Activated T-cell treated with anti-CD3 and anti-CD28 coated beads, Interleukin-2, amount 50 U/mL, for 72 hours (primary cell): ENCODE data around the gene CARD14. TPM values are rescaled to one million over a fixed set of nuclear protein-coding genes. Genes with fewer than 3 reads are reported as not detected.

Source experiments
- ATAC-seq, 2 donors: fragments of 150-1000 bp; cut with Tn5 transposase; replicated peaks in 1 of 2; 2 replicates each; pipeline ENCODE4 v1.10.0; 2021; ENCODE audit warnings: moderate library complexity in 2 of 2, mild to moderate bottlenecking in 1 of 2
- DNase-seq, 2 donors: peaks; one replicate each; pipeline ENCODE4 v3.0.0; 2021 to 2022; ENCODE audit warnings: mixed read lengths in 1 of 2
- H3K27ac Mint-ChIP-seq: one replicate; pipeline ENCODE4 v1.8.0; 2022; ENCODE audit warnings: mild to moderate bottlenecking, moderate library complexity, mixed read lengths
- H3K27me3 Mint-ChIP-seq: one replicate; pipeline ENCODE4 v1.8.0; 2022; ENCODE audit warnings: low read depth, mixed read lengths
- H3K36me3 Mint-ChIP-seq, 2 donors: one replicate each; pipeline ENCODE4 v1.8.0; 2022; ENCODE audit warnings: mixed read lengths in 2 of 2, mild to moderate bottlenecking in 1 of 2; ENCODE audit not compliant: insufficient read depth in 2 of 2
- H3K4me1 Mint-ChIP-seq: one replicate; pipeline ENCODE4 v1.8.0; 2022; ENCODE audit warnings: low read depth, mixed read lengths
- H3K4me3 Mint-ChIP-seq, 2 donors: one replicate each; pipeline ENCODE4 v1.8.0; 2022; ENCODE audit warnings: mild to moderate bottlenecking in 2 of 2, mixed read lengths in 2 of 2, moderate library complexity in 2 of 2
- H3K9me3 Mint-ChIP-seq, 2 donors: one replicate each; pipeline ENCODE4 v1.8.0; 2022; ENCODE audit warnings: mixed read lengths in 2 of 2
- total RNA-seq, 2 donors: library from RNA; stranded (reverse); gene quantifications; one replicate each; pipeline ENCODE4 v1.2.3, GENCODE V29; 2022

Gene CARD14
- total RNA-seq, 2 donors from 2014 or later: 0.39 TPM; not detected in 1

DNA sequence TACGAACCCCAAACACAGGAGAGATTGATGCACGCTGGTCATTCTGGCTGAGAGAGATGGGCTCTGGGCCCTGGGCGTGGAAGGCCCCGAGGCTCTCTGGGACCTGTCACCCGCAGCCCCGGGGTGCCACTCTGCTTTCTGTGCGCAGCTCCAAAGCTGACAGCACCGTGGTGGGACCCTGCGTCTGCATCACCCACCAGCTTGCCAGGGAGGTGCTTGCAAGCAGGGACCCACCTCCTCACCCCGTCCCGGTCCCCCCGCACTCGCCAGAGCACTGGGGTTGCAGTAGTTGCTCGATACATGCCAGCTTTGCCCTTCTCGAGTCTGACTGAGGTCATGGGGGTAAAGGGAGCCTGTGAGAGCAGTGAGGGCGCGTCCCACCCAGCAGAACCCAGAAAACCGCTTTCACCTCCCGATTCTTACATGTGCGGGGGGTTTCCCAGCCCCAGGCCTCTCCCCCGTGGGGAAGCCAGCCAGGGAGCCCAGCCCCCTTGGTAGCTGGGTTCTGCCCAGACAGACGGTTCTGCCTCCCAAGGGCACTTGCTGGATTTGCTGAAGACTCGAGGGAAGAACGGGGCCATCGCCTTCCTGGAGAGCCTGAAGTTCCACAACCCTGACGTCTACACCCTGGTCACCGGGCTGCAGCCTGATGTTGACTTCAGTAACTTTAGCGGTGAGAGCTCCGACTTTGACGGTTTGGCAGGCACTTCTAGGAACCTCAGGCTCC lies 12.5 kb downstream of the CARD14 start:
- no peak for ATAC-seq
- no peak overlapping the region for H3K27ac Mint-ChIP-seq
- H3K4me3 Mint-ChIP-seq: no peak overlapping the region
- no peaks in the 10 kb centered on the region for H3K36me3 Mint-ChIP-seq
- H3K9me3 Mint-ChIP-seq: no peaks in the 10 kb centered on the region
- no peaks in the 10 kb centered on the region for H3K4me1 Mint-ChIP-seq
- H3K27me3 Mint-ChIP-seq: no peaks in the 10 kb centered on the region
- DNase-seq: no peak

DNA sequence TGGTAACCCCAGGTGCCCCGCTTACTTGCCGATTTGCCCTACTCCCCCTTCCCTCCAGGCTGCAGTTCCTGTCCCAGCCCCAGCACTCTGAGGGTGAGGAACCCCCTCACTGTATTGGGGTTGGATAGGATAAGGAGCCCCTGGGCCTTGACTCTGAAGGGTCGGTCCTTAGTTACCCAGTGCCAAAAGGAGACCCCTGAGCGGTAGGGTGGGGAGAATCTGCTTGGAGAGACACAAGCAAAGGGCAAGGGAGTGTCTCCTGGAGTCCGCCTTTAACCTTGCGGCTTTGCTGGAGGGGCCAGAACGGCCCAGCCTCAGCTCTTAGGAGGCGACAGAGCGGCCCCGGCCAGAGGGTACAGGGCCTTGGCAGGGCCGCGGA lies 13.0 kb downstream of the CARD14 start:
- Mint-ChIP-seq H3K4me3 (no peak overlapping the region), H3K27ac (no peak overlapping the region), H3K36me3 (no peaks in the 10 kb centered on the region), H3K27me3 (no peaks in the 10 kb centered on the region), H3K9me3 (no peaks in the 10 kb centered on the region), H3K4me1 (no peaks in the 10 kb centered on the region)
- DNase-seq (no peak), ATAC-seq (no peak)

DNA sequence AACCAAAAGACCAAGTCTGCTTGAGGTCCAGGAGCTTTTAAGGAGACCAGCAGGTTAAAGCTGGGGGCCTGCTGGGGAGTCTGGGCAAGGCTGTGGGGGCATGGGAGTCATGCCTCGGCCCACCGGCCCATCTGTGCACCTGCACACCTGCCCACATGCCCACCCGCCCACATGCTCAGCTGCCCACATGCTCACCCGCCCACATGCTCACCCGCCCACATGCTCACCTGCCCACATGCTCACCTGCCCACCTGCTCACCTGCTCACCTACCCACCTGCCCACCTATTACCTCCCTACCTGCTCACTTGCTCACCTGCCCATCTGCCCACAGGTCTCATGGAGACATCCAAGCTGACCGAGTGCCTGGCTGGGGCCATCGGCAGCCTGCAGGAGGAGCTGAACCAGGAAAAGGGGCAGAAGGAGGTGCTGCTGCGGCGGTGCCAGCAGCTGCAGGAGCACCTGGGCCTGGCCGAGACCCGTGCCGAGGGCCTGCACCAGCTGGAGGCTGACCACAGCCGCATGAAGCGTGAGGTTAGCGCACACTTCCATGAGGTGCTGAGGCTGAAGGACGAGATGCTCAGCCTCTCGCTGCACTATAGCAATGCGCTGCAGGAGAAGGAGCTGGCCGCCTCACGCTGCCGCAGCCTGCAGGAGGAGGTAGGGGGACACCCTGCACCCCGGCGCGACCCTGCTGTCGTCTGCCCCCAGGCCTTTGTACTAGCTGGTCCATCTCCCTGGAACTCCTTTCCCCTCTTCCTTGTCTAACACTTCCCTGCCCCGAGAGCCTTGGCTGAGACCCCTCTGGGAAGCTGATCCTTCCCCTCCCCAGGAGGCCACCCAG lies 14.0 kb downstream of the CARD14 start:
- Mint-ChIP-seq H3K9me3 (no peaks in the 10 kb centered on the region), H3K27ac (no peak overlapping the region), H3K27me3 (no peaks in the 10 kb centered on the region), H3K36me3 (no peaks in the 10 kb centered on the region), H3K4me1 (peaks cover 8% of the 10 kb centered on the region), H3K4me3 (no peak overlapping the region)
- DNase-seq: no peak
- no peak for ATAC-seq

DNA sequence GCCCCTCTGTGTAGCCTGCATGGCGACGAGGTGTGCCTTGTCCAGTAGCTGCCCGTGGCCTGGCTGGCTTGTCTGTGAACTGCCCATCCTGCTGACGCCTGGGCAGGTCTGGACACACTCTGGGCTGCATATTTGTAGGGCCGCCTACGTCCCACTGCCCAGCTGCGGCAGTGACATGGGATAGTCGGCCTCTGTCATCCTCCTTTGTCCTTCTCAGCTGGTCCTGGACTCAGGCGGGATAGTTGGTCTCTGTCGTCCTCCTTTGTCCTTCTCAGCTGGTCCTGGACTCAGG lies 14.5 kb downstream of the CARD14 start:
- no peaks in the 10 kb centered on the region for H3K27me3 Mint-ChIP-seq
- H3K4me1 Mint-ChIP-seq: peaks cover 8% of the 10 kb centered on the region
- no peaks in the 10 kb centered on the region for H3K36me3 Mint-ChIP-seq
- DNase-seq: no peak
- no peak overlapping the region for H3K27ac Mint-ChIP-seq
- ATAC-seq: no peak
- no peaks in the 10 kb centered on the region for H3K9me3 Mint-ChIP-seq
- no peak overlapping the region for H3K4me3 Mint-ChIP-seq

- no peaks in the 10 kb centered on the region for H3K9me3 Mint-ChIP-seq
Measured at GRCh38 chr17:80185968-80186367, 16.1 kb downstream of the CARD14 start.

DNA sequence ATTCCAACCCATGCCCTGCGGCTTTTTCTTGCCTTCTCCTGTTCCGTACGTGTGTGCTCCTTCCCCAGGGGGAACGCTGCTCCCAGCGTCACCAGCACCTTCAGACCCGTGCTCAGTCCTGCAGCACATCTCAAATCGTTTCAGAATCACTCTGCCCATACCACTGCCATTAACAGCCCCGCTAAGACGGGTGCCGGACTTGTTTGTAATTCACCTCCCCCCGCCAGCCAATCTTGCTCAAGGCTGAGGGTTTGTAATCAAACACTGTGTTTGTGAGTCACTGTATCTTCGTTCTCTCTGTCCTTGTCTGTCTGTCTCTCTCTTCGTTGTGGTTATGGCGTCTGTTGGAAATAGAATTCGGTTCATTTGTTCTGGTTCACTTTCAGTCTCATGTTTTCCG lies 17.3 kb downstream of the CARD14 start:
- peaks cover 8% of the 10 kb centered on the region for H3K4me1 Mint-ChIP-seq
- DNase-seq (no peak), ATAC-seq (no peak)
- H3K27me3 Mint-ChIP-seq: no peaks in the 10 kb centered on the region
- H3K36me3 Mint-ChIP-seq: no peaks in the 10 kb centered on the region
- H3K9me3 Mint-ChIP-seq: no peaks in the 10 kb centered on the region
- H3K4me3 Mint-ChIP-seq: no peak overlapping the region
- H3K27ac Mint-ChIP-seq: no peak overlapping the region

More at GRCh38 chr17:80185968-80186367, 16.1 kb downstream of the CARD14 start:
- Mint-ChIP-seq H3K36me3 (no peaks in the 10 kb centered on the region), H3K27me3 (no peaks in the 10 kb centered on the region), H3K4me1 (peaks cover 8% of the 10 kb centered on the region), H3K4me3 (no peak overlapping the region), H3K27ac (no peak overlapping the region)
- no peak for ATAC-seq
- no peak for DNase-seq

DNA sequence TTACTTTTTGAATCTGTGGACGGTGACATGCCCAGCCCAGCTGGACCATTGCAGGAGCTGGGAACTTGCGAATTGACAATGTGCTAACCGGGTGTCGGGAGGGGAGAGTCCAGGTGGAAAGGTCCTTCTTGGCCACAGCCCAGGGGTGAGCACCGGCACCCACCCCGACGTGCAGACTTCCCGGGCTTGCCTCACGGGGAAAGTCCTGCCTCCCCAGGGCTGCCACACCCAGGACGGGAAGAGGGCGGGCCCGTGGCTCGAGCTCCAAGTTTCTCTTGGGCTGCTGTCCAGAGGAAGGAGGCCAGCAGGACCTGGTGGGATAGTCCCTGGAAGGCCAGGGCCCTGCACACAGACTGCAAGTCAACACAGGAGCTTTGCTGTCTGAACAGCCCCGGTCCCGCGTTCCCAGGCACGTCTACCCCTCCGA lies 17.7 kb downstream of the CARD14 start:
- ATAC-seq (no peak), DNase-seq (no peak)
- Mint-ChIP-seq H3K27ac (no peak overlapping the region), H3K9me3 (no peaks in the 10 kb centered on the region), H3K27me3 (no peaks in the 10 kb centered on the region), H3K4me3 (no peak overlapping the region), H3K4me1 (peaks cover 8% of the 10 kb centered on the region), H3K36me3 (no peaks in the 10 kb centered on the region)

DNA sequence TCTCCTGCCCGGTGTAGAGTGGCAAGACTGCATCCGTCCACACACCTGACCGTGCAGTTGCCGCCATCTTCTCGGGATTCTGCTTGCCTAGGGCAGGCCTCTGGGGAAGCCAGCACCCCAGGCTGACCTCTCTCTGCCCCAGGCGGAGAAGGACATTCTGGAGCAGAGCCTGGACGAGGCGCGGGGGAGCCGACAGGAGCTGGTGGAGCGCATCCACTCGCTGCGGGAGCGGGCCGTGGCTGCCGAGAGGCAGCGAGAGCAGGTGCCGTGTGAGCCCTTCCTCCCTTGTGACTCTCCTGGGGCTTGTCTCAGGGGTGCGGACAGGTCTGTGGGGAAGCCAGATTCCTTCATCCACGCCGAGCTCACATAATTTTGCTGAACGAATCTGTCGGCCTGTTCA lies 19.8 kb downstream of the CARD14 start:
- Mint-ChIP-seq H3K9me3 (peaks cover 0 to 3% of the 10 kb centered on the region in 2 donors), H3K27me3 (no peaks in the 10 kb centered on the region), H3K36me3 (no peaks in the 10 kb centered on the region), H3K4me1 (peaks cover 8% of the 10 kb centered on the region), H3K27ac (no peak overlapping the region), H3K4me3 (no peak overlapping the region)
- ATAC-seq (no peak), DNase-seq (no peak)

DNA sequence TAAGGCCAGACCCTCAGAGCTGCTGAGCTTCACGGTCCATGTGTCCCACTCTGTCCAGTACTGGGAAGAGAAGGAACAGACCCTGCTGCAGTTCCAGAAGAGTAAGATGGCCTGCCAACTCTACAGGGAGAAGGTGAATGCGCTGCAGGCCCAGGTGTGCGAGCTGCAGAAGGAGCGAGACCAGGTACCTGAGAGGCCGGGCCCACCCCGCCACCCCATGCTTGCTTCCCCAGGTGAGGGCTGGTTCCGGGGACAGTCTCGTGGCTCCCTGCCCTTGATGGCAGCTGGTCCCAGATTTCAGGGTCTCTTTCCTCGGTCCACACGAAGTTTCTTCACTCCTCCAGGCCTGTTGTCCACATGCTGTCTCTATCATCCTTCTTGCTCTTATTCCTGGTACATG lies 20.9 kb downstream of the CARD14 start:
- Mint-ChIP-seq H3K27ac (no peak overlapping the region), H3K4me3 (no peak overlapping the region), H3K36me3 (no peaks in the 10 kb centered on the region), H3K4me1 (peaks cover 8% of the 10 kb centered on the region), H3K9me3 (peaks cover 0 to 3% of the 10 kb centered on the region in 2 donors), H3K27me3 (no peaks in the 10 kb centered on the region)
- DNase-seq (no peak), ATAC-seq (no peak)

DNA sequence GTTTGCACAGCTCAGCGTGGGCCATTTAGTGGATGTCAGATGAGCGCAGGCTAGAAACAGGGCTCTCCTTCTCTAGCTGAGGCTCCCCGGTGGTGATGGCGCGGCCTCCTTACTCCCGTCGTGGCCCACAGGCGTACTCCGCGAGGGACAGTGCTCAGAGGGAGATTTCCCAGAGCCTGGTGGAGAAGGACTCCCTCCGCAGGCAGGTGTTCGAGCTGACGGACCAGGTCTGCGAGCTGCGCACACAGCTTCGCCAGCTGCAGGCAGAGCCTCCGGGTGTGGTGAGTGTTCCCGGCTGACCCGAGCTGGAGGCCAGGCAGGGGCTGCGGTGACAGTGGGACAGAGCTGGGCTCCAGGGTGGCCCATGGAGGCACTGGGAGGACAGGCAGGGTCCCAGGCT lies 21.4 kb downstream of the CARD14 start:
- H3K27me3 Mint-ChIP-seq: no peaks in the 10 kb centered on the region
- H3K4me1 Mint-ChIP-seq: peaks cover 8% of the 10 kb centered on the region
- no peaks in the 10 kb centered on the region for H3K36me3 Mint-ChIP-seq
- DNase-seq (no peak), ATAC-seq (no peak)
- no peak overlapping the region for H3K27ac Mint-ChIP-seq
- H3K9me3 Mint-ChIP-seq: peaks cover 0 to 3% of the 10 kb centered on the region in 2 donors
- H3K4me3 Mint-ChIP-seq: no peak overlapping the region

DNA sequence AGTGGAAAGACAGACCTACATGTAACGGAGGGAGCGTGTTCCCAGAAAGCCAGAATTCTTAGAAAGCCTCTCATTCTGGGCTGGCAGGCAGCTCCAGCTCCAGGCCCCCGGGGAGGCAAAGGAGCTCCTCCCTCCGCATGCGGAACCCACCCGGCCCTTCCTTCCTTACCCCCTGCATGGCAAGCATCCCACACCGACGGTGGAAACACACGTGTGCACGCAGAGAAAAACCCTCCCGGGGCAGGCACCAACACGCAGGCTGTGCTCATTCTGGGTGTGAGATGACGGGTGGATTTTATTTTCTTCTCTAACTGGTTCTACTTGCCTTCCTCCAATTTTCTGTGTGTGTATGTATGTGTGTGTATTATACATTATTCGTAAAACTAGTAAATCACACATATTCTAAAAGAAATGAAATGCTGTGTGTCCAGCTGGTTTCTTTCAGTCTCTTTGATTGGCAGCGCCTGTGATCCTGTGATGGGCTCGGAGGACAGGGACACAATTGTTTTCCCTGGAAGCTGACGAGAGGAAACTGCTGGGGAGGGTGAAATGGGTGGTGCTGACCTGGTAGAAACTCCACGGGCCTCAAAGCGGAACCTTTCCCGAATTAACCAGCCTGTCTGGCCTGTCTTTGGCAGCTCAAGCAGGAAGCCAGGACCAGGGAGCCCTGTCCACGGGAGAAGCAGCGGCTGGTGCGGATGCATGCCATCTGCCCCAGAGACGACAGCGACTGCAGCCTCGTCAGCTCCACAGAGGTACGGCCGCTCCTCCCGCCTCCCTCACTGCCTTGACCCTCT lies 22.2 kb downstream of the CARD14 start:
- Mint-ChIP-seq H3K27ac (no peak overlapping the region), H3K9me3 (peaks cover 0 to 3% of the 10 kb centered on the region in 2 donors), H3K4me1 (peaks cover 8% of the 10 kb centered on the region), H3K4me3 (no peak overlapping the region), H3K27me3 (no peaks in the 10 kb centered on the region), H3K36me3 (no peaks in the 10 kb centered on the region)
- DNase-seq (no peak), ATAC-seq (no peak)

- ATAC-seq (no peak), DNase-seq (no peak)
- Mint-ChIP-seq H3K27ac (no peak overlapping the region), H3K4me3 (no peak overlapping the region), H3K9me3 (peaks cover 0 to 3% of the 10 kb centered on the region in 2 donors), H3K27me3 (no peaks in the 10 kb centered on the region), H3K4me1 (peaks cover 6% of the 10 kb centered on the region), H3K36me3 (no peaks in the 10 kb centered on the region)
Measured at GRCh38 chr17:80195141-80195540, 25.3 kb downstream of the CARD14 start.
